GM12878 (cell line): ENCODE results near the gene RREB1. TPM values are rescaled to one million over a fixed set of nuclear protein-coding genes. Genes with fewer than 3 reads are reported as not detected.

Source experiments
- BACH1 ChIP-seq: fragments of 450-650 bp; IDR thresholded peaks from 2 replicates; pipeline ENCODE4 v1.6.1; 2017; ENCODE audit warnings: mild to moderate bottlenecking, borderline replicate concordance
- CEBPZ ChIP-seq: fragments of 150-350 bp; IDR thresholded peaks from 2 replicates; pipeline ENCODE4 v1.6.1; 2016; ENCODE audit warnings: low read depth, low read length
- JUND ChIP-seq: IDR thresholded peaks from 2 replicates; pipeline ENCODE4 v1.6.1; 2012; ENCODE audit warnings: low read depth, mild to moderate bottlenecking, low read length, improper control_type of control experiment, moderate library complexity
- NFIC ChIP-seq: IDR thresholded peaks from 2 replicates; pipeline ENCODE4 v1.6.1; 2012; ENCODE audit warnings: low read depth, mild to moderate bottlenecking, inconsistent platforms, low read length, moderate library complexity
- polyA plus RNA-seq, 11 experiments: library from polyadenylated mRNA; depleted of rRNA in 4 of 11; unstranded in 6 of 11; stranded (reverse) in 5 of 11; fragments of >200 nt; fragmentation: Nextera tagmentation in 4 of 11; fragmentation: Illumina TruSeq in 1 of 11; extraction: Ambion mirVana in 4 of 11; extraction: Trizol in 1 of 11; gene quantifications; 1 replicate in 1 of 11; 2 replicates in 10 of 11; pipeline versions ENCODE4 v1.2.1 to v1.2.3, GENCODE V29; 2011 to 2016; ENCODE audit warnings: inconsistent platforms in 2 of 11, missing spikeins in 2 of 11, low read depth in 1 of 11
- total RNA-seq, 4 experiments: library from RNA; depleted of rRNA in 3 of 4; stranded (reverse); fragments of >200 nt in 3 of 4; fragmentation: Illumina TruSeq in 1 of 4; extraction: Trizol in 1 of 4; gene quantifications; 2 replicates each; pipeline versions ENCODE4 v1.2.1 to v1.2.3, GENCODE V29; 2013 to 2021
- TF ChIP-seq, protein P1 (sequence below): IDR thresholded peaks from 2 replicates; pipeline ENCODE4 v1.6.1; 2012; ENCODE audit warnings: low read depth, low read length, improper control_type of control experiment

The RREB1 gene
- total and polyA plus RNA-seq, 10 of the 15 experiments (the other 5 are each of a cell fraction or from before 2014, with no cell fraction given): 1.9 to 30.3 (median 8.6) TPM

DNA sequence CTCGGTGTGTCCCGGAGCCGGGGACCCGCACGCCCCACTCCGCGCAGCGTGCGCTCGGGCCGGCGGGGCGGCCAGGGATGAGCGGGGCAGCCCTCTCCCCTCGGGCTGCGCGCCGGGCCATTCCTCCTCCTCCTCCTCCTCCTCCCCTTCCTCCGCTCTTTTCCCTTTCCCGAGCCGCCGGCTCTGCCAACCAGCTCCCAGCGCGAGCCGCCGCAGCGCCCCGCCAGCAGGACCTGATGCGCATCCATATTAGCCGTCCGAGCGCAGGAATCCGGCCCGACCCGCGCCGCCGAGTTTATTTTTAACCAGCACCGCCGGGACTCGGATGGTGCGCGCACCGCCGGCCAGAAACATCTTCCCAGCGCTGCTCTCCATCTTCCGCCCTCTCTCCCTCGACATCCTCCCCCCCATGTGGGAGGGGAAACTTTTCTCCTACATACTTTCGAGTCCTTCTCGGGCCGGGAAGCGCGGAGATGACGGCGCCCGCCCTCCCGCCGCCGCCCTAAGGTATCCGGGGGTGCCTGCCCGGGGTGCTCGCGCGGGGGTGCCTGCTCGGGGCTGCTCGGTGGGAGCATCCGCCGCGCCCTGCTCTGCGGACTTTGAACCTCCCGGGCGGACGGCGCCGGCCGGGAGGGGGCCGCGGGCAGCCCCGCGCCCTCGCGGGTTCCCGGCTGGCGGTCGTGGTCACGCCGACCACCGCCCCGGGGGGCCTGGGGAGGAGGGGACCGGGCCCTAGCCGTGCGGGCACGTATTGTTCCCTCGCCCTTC, 619 bp downstream of the RREB1 start (continued):
- TF ChIP-seq, protein P1, sequence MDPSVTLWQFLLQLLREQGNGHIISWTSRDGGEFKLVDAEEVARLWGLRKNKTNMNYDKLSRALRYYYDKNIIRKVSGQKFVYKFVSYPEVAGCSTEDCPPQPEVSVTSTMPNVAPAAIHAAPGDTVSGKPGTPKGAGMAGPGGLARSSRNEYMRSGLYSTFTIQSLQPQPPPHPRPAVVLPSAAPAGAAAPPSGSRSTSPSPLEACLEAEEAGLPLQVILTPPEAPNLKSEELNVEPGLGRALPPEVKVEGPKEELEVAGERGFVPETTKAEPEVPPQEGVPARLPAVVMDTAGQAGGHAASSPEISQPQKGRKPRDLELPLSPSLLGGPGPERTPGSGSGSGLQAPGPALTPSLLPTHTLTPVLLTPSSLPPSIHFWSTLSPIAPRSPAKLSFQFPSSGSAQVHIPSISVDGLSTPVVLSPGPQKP: no peak
- TF ChIP-seq BACH1 (0 out of 2 replicates have a peak, but pooled peaks have one; percentile 35), NFIC (no peak), CEBPZ (no peak), JUND (no peak)
